Hindlimb muscle (tissue), 1 donor: Measurements from ENCODE around the gene SPECC1. TPM values are rescaled to one million over a fixed set of nuclear protein-coding genes. Genes with fewer than 3 reads are reported as not detected.
"Not testable (repeated sequence)": the region's sequence is repeated elsewhere in the genome, so short reads cannot be mapped to it uniquely, and the experiment has no call there.

Experiments used
- DNase-seq: peaks from one replicate; pipeline ENCODE4 v3.0.0-alpha.2; 2013
- polyA plus RNA-seq: library from polyadenylated mRNA; unstranded; fragments of 120-200 nt; gene quantifications from one replicate; pipeline ENCODE4 v1.2.1, GENCODE V29; 2013; ENCODE audit not compliant: insufficient read length

Gene SPECC1
- polyA plus RNA-seq, 1 donor = 6.9 TPM

DNA sequence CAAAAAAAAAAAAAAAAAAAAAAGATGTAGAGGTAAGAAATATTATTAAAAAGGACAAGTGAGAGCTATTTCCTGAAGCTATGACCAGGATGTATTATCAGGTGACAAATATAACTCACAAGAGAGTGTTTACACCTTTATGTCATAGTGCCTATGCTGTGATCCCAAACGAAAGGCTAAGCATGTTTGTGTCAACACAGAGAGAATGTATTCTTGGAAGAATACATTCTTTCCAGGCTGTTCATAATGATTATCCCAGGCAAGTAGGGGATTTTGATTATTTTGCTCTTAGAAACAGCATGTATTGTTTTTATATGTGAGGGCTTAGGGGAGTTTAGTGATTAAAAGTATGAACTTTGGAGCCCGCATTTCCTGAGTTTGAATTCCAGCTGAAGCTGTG is 175.0 kb downstream of the SPECC1 start:
- DNase-seq = no peak

DNA sequence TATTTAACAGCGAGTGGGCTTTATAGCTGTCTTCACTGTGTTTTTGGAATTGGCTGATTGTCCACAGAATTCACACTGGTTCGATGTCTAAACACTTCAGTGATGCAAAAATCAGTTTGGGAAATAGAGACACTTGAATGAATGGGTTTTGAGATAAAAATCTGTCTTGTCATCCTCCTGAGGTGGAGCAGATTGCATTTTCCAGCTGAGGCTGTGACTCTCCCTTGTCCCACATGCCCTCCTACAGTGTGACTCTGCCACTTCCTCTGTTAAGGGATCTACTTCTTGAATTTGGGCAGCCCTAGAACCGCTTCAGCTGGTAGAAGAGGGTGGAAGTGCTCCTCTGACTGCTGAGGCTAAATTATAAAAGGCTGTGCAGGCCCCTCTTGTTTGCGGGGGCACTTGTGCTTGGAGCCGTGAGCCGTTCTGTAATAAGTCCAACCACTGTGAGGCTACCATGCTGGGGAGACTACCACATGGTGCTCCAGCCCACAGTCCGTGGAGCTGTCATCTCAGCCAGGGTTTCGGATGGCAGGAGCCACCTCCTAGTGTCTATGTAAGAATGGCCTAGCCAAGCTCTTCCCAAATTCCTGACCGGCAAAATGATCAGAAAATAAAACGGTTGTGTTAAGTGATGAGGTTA is 175.9 kb downstream of the SPECC1 start:
- DNase-seq = no peak

DNA sequence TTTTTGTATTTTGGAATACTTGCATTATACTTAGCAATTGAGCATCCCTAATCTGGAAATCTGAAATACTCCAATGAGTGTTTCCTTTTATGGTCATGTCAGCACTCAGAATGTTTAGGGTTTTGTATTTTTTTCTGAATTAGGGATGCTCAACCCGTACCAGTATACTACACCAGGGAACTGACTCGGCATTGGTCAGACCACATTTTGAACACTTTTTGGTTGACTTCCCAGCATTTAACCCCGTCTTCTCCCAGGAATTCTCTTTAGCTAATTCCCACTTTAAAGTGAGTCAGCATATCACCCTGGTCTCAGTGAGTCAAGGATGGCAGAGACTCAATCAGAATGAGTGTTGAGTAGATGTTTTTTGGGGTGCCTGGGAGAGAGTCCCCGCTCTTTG is 177.9 kb downstream of the SPECC1 start:
- DNase-seq = no peak

DNA sequence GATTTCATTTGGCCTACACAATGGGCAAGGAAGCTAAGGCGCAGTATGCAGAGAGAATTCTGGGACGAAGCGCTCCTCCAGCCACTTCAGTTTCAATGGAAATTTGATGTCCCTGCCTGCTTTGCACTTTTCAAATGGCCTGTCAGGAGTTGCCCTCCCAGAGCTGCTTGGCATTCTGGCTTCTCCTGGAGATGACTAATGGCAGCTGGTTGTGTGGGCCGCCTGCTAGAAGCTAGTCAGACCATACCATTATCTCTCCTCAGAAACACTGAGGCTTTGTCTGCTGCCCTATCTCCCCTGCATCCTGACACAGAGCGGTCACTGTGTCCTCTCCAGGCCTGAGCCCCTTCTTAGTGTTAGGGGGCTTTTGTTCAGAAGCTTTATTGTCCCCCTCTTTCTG is 180.1 kb downstream of the SPECC1 start:
- no peak for DNase-seq

DNA sequence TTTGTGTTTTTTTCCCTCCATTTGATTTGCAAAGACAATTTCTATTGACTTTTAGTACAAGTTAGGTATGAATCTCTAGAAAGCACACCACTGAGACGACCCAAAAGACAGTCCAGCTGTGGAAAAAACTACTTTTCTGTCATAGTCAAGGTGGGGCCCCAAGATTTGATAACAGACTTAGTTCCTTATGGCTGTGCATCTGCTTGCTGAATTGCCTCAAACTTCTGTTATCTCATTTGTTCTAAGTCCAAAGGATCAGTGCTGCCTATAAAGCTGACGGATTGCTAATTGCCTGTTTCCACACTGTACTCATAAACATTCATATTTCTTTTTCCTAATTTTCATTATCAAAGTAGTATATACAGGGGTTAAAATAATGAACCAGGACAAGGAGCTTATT is 180.8 kb downstream of the SPECC1 start:
- no peak for DNase-seq

DNA sequence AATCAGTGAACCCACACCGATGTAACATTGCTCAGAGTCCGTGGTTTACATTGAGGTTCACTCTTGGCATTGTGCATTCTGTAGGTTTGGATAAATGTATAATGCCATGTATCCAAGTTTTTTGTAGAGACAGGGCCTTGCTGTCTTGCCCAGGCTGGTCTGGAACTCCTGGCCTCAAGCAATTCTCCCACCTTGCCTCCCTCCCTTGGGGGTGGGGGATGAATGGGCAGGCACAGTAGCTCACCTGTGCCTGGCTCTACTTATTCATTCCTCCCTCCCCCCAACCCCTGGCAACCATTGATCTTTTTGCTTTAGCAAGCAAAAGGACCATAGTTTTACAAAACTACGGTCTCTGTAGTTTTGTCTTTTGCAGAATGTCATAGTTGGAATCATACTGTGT is 181.4 kb downstream of the SPECC1 start:
- no peak for DNase-seq

DNA sequence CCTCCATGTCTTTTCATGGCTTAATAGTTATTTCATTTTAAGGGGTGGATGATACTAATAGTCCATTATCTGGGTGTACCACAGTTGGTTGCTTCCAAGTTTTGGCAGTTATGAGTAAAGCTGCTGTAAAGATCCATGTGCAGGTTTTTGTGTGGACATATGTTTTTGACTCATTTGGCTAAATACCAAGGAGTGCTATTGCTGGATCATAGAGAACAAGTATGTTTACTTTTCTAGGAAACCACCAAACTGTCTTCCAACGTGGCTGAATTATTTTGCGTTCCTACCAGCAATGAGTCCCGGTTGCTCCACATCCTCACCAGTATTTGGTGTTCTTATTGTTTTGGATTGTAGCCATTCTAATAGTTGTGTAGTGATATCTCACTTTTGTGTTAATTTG is 181.9 kb downstream of the SPECC1 start:
- DNase-seq = no peak

DNA sequence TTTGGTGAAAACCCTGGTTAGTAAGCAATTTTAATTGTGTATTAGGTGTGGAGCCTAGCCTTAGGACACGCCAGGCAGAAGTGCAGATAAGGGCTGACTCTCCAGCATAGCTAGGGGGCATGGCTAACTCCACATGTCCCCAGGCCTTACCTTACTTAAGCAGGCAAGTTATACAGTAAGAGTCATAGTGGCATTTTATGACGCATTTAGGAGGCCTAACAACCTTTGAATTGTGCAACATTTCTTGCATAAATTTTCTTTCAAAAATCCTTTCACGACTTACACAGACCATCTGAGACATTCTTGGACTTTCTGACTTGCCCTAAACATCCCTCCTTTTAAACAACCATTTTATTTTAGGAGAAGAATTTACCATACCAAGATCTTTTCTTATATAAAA is 187.1 kb downstream of the SPECC1 start:
- not testable (repeated sequence) for DNase-seq

DNA sequence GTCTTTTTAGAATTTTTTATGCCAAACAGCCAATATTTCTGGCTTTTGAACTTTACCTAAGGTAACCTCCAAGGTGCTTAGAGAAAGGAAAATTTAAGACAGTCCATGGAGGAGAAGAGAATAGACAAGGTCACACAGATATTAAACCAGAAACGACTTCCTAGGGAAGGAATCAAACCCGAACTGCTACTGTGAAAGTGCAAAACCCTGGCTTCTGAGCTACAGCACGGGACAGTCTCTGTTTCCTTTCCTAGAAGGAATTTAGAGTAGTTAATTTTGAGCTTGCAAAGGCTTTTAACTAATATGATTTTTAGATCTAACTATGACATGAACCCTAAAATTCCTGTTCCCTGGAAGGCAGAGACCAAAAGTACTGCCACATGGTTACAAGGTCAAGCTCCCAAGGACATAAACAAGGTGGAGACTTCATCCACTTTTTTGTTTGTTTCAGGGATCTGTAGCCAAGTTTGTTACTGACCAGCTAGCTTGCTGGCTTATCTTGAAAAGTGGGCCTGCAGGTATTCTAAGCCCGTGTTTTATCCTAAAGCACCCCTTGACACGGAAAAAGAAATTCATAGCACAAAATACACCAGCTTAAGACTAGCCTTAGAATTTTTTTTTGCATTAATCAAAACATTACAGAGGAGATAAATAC is 188.2 kb downstream of the SPECC1 start:
- DNase-seq = no peak

DNA sequence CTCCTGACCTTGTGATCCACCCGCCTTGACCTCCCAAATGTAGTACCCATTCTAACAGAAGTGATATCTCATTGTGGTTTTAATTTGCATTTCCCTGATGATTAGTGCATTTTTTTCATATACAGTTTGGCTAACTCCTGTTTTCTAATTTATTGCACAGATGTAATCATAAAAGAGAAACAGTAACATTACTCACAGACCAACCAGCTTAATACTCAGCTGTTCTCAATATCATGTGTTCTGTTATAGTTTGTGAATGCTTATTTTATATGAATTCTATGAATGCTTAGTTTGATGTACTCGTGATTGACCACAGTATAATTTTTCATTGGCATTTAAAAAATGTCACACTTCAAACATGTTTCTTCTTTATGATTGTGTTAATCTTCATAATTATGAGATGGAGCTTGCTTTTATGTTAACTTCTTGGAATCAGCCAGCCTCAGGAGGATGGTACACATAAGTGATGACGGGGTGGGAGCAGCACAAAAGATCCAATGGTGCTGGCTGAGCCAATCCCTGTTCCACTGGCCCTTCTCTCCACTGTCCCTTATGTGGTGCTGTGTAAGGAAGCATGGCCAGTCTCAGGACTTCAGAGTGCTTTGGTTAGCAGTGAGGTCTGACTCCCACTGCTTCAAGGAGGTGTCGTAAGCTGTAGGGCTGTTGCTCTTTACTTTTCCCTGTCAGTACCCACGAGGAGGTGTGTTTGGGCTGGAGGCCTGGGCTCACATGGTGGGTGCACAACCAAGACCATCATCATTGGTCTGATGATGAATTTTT is 191.0 kb downstream of the SPECC1 start:
- DNase-seq = no peak

DNA sequence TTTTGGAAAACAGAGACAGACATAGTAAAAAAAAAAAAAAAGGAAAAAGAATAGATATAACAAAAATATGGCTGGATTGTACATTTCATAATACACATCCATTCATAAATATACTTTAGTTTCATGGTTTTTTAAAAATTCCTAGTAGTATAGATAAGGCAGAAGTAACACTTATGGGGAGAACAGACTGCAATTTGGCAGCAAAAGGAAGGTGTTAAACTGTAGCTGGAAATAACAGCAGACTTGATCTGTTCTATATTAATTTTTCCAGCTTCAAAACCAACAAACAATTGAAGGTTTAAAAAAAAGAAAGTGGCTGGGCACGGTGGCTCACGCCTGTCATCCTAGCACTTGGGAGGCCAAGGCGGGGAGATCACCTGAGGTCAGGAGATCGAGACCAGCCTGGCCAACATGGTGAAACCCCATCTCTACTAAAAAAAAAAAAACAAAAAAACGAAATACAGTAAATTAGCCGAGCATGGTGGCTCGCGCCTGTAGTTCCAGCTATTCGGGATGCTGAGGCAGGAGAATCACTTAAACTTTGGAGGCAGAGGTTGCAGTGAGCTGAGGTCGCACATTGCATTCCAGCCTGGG is 191.8 kb downstream of the SPECC1 start:
- DNase-seq = no peak

DNA sequence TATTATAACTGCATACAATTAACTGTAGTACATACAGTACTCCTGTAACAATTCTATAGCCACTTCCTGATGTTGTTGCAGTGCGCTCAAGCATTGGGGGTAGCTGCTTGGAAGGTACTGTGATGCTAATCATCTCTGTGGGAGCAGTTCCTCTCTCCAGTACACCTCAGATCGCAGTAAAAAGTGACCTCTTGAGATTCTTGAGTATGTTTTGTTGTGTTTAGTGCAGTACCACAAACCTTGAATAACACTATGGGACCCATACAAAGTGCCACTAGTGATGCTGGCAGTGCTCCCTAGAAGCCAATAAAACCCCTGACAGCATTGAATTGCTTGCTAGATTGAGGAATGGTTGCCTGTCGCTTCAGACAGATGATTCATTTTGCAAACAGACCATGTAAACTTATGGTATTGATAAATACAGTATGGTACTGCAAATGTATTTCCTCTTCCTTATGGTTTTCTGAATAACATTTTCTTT is 193.0 kb downstream of the SPECC1 start:
- no peak for DNase-seq

DNA sequence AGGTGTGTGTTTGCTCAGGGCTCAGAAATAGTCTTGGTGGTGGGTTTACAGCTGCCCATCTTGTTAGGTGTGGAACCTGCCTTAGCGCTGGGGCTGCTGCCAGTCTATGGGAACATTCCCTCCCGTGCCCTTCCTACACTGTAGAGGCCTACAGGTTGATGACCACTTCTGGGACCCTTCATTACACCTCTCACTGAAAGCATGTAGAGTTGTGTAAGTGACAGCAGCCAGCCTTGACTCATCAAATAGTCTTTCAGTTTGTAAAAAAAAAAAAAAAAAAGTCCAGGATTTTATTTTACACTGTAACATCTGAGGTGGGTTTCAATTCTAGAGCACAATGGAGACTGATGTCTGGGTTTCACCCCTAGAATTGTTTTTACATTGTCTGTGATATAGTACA is 193.9 kb downstream of the SPECC1 start:
- no peak for DNase-seq

DNA sequence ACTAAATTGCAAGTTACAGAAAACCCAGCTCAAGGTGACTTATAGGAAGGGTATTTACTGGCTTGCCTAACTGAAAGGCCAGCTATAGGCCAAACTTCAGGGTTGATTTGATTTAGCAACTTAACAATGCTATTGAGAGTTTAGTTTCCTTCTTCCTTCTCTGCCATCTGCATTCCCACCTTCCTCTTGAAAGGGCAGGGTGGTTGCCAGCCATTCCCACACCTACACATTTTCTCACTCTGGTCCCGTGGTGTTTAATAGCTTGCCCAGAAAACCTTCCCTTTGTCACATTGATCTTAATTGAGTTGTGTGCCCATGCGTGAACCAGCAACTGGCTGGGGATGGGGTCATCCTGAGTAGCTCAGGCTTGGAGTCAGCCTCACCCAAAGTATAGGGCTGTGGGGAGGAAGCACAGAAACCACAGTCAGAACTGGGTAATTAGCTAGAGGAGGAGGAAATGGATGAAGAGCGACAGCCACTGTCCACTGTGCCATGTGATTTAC is 194.7 kb downstream of the SPECC1 start:
- no peak for DNase-seq

DNA sequence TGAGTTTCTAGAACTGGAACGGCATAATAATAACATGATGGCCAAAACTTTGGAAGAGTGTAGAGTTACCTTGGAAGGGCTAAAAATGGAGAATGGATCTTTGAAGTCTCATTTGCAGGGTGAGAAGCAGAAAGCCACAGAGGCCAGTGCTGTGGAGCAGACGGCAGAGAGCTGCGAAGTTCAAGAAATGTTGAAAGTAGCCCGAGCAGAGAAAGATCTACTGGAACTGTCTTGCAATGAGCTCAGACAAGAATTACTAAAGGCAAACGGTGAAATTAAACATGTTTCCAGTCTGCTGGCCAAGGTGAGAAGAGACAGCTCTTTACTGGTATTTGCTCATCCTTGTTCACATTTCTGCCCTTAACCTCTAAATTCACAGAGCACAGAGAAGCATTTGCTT is 196.4 kb downstream of the SPECC1 start:
- no peak for DNase-seq

DNA sequence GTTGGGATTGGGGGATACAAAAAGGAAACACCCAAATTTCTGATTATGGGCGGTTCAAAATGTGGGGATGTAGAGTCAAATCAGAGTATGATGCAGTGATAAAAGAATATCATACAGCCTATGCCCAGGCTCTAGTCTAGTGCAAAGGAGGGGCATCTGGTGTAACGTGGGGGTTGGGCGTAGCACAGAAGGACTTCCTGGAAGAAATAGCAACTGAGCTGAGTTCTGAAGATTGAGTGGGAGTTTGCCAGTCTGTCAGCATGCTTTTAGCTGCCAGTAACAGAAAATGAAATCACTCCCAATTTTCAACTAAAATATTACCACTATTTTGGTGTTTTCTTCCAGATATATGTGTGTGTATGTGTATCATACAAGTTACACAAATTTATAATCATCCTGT is 196.9 kb downstream of the SPECC1 start:
- DNase-seq = no peak

DNA sequence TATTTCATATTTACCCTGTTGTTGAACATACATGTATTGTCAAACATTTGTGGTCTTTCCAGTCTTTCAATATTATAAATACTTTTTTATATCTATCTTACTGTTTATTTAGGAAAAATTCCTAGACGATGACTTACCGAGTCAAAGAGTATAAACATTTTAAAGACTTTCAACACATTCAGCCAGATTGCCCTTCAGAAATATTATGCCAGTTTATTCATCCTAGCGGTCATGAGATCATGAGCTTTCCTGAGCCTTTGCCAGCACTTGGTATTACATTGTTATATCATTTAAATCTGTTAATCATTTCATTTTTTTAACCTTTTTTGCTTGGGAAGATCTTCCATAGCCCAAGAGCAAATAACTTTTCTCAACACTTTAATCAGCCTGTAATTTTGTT is 197.4 kb downstream of the SPECC1 start:
- DNase-seq = no peak

DNA sequence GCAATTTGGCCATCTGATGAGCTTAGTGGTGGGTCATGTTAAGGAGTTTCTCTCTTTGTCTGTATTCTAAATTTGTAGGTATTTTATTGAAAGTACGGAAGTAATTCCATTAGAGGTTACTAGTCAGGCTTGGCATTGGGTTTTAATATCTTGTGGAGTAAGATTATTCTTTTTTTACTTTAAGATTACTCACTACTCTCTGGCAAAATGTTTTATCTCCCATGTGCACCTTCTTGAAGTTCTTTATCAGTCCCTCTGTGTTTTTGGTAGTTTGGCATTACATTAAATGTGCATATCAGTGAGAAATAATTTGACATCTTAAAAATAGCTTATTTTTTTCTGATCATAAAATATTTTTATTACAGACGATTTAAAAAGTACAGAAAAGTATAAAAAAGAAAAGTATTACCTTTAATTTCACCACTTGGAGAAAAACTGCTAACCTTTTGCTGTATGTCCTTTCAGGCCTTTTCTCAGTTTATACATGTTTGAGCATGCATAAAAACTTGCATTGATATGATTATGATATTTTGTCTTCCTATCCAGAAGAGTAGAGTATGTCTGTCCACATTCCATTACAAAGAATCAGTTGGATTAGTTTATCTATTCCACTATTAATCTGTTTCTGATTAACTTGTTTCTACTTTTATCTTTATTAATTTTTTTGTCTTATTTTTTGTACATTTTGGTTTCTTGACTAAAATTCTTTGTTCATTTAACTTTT is 198.3 kb downstream of the SPECC1 start:
- DNase-seq = no peak

DNA sequence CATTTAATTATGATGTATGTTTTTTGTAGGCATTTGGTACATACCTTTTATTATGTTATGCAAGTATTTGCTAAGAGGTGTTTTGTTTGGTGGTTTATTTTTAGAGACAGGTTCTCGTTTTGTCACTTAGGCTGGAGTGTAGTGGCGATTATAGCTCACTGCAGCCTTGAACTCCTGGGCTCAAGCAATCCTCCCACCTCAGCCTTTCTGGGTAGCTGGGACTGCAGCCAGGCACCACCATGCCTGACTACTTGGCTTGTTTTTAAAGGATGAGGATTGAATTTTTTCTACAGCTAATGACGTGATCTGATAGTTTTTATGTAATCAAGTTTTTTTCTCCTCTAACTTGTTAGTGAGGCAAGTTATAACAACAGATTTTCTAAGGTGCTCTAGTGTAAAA is 199.6 kb downstream of the SPECC1 start:
- no peak for DNase-seq

DNA sequence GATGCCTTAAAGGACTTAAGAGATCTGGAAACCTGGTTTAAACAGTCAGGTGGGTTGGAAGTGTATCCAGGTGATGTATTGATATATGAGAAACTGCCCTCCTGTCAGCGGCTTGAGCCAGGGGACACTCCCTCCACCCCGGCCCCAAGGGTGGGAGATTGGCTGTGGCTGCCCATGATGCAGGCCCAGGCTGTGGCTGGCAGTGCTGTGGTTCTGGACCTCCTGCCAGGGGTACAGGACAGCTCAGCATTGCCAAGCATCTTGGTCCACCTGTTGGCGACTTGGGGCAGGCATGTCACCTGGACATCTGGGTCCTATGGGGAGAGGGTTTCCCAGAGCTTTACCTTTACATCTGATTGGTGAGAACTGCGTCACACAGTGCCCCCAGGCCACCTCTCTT is 201.0 kb downstream of the SPECC1 start:
- DNase-seq = no peak

DNA sequence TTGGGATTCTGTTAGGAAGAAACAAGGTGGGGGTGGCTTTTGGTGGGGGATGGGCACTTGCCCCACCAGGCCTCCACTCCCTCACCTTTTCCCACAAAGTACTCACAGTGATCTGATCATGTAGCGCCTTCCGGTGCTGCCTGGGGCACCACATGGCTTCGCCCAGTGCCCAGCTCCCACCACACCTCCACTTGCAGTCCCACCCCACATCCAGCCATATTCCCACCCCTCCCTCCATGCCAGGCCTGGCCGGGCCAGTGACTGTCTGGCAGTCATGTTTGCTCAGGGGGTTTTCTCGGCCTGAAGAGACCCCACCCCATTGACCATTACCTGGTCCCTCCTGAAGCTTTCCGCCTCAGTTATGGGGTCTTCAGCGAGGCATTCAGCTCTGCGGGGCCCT is 201.5 kb downstream of the SPECC1 start:
- no peak for DNase-seq

DNA sequence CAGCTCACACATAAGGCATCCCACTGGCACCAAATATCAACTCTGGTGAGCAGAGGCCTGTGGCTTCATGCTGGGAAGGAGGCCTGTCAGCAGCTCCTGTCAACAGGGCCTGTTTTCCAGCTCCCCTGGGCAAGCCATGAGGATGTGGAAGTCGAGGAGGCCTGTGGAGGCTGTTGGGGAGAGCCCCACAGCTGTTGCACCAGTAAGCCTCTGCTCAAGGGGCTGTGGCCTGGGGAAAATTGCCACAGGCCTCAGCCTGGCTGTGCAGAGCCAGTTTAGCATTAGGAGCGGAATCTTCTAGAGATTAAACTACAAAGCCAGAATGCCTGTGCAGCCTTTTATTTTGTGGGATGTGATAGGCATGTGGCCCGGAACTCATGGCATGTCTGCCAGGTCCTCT is 202.1 kb downstream of the SPECC1 start:
- no peak for DNase-seq

DNA sequence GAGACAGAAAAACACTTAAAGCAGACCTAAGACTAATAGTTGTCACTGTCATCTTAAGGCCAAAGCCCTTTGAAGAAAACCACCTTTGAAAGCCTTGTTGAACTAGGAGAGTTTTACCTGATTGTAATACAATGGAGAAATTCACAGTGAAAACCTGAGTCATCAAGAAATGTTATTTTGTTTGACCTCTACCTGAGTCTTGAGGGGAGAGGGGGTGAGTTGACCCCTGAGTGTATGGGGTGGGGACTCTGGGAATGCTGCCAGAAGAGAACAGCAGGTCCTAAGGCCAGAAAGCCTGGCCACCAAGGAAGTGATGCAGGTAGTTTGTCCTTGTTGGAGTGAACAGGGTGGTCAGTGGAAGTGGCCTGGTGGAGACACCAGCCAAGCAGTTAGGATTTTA is 204.3 kb downstream of the SPECC1 start:
- DNase-seq = no peak
